ENCODE data around the gene KCND2.
"Not testable (repeated sequence)": the region's sequence is repeated elsewhere in the genome, so short reads cannot be mapped to it uniquely, and the experiment has no call there.

KCND2 gene

DNA sequence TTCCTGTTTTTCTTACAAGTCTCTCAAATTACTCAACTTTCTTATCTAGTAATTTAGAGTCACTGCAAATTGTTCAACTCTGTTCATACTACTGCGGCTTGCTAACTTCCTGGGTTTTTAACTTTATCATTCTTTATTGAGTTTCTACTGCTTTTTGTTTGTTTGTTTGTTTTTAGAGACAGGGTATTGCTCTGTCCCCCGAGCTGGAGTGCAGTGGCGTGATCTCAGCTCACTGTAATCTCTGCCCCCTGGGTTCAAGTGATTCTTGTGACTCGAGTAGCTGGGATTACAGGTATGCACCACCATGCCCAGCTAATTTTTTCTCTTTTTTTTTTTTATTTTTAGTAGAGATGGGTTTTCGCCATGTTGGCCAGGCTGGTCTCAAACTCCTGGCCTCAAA lies 402.1 kb downstream of the KCND2 start:
- no peak for DNase-seq (ENCODE audit: low read depth)
- no peak overlapping the region for H3K4me3 ChIP-seq (ENCODE audit: control insufficient read depth, low read depth, low read length)
- TF ChIP-seq, protein P1, sequence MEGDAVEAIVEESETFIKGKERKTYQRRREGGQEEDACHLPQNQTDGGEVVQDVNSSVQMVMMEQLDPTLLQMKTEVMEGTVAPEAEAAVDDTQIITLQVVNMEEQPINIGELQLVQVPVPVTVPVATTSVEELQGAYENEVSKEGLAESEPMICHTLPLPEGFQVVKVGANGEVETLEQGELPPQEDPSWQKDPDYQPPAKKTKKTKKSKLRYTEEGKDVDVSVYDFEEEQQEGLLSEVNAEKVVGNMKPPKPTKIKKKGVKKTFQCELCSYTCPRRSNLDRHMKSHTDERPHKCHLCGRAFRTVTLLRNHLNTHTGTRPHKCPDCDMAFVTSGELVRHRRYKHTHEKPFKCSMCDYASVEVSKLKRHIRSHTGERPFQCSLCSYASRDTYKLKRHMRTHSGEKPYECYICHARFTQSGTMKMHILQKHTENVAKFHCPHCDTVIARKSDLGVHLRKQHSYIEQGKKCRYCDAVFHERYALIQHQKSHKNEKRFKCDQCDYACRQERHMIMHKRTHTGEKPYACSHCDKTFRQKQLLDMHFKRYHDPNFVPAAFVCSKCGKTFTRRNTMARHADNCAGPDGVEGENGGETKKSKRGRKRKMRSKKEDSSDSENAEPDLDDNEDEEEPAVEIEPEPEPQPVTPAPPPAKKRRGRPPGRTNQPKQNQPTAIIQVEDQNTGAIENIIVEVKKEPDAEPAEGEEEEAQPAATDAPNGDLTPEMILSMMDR (conservative IDR thresholded peaks at IDR 0.05; ENCODE audit: control insufficient read depth, insufficient read depth, low read depth, low read length) = no peak

- DNase-seq (ENCODE audit: low read depth) = no peak
- H3K4me3 ChIP-seq (ENCODE audit: control insufficient read depth, low read depth, low read length) = no peak overlapping the region
- TF ChIP-seq, protein P1 (conservative IDR thresholded peaks at IDR 0.05; ENCODE audit: control insufficient read depth, insufficient read depth, low read depth, low read length) = no peak
These were observed 404.6 kb downstream of the KCND2 start for GRCh38 chr7:120677535-120677934.

DNA sequence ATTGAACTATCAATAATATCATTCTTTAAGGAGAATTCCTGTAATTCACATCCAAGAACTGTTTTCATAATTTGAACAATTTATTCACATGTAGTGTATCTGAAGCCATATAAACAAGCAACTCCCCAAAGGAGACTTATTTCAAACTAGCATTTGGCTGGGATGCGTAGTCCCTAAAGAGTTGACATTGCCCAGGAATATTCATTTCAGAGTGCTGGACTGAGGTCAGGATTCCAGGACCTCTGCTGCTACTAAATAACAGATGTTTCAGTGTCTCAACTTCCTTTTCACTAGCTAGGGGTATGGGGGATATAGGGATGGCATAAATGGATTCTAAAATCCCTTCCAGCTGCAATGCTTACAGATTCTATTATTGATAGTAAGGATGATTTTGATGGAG lies 408.0 kb downstream of the KCND2 start:
- TF ChIP-seq, protein P1 (conservative IDR thresholded peaks at IDR 0.05; ENCODE audit: control insufficient read depth, insufficient read depth, low read depth, low read length) = no peak
- no peak for DNase-seq (ENCODE audit: low read depth)
- H3K4me3 ChIP-seq (ENCODE audit: control insufficient read depth, low read depth, low read length) = no peak overlapping the region

GRCh38 chr7:120684463-120684862 lies 411.5 kb downstream of the KCND2 start:
- DNase-seq (ENCODE audit: low read depth) = no peak
- no peak overlapping the region for H3K4me3 ChIP-seq (ENCODE audit: control insufficient read depth, low read depth, low read length)
- TF ChIP-seq, protein P1 (conservative IDR thresholded peaks at IDR 0.05; ENCODE audit: control insufficient read depth, insufficient read depth, low read depth, low read length) = no peak

GRCh38 chr7:120691915-120692314 lies 418.9 kb downstream of the KCND2 start:
- peak; percentile 3 for DNase-seq (ENCODE audit: low read depth)
- no peak overlapping the region for H3K4me3 ChIP-seq (ENCODE audit: control insufficient read depth, low read depth, low read length)
- TF ChIP-seq, protein P1 (conservative IDR thresholded peaks at IDR 0.05; ENCODE audit: control insufficient read depth, insufficient read depth, low read depth, low read length) = no peak

GRCh38 chr7:120695848-120696247 lies 422.9 kb downstream of the KCND2 start:
- TF ChIP-seq, protein P1 (conservative IDR thresholded peaks at IDR 0.05; ENCODE audit: control insufficient read depth, insufficient read depth, low read depth, low read length) = no peak
- H3K4me3 ChIP-seq (ENCODE audit: control insufficient read depth, low read depth, low read length) = no peak overlapping the region
- peak; percentile 22 for DNase-seq (ENCODE audit: low read depth)

GRCh38 chr7:120700796-120701195 lies 427.8 kb downstream of the KCND2 start:
- no peak for DNase-seq (ENCODE audit: low read depth)
- TF ChIP-seq, protein P1 (conservative IDR thresholded peaks at IDR 0.05; ENCODE audit: control insufficient read depth, insufficient read depth, low read depth, low read length) = no peak
- H3K4me3 ChIP-seq (ENCODE audit: control insufficient read depth, low read depth, low read length) = no peak overlapping the region

- not testable (repeated sequence) for DNase-seq (ENCODE audit: low read depth); H3K4me3 ChIP-seq (ENCODE audit: control insufficient read depth, low read depth, low read length)
These were observed 429.4 kb downstream of the KCND2 start for GRCh38 chr7:120702408-120702807.

All from fibroblast of mammary gland (primary cell).